Mesendoderm (in vitro differentiated cells): ENCODE measurements around the gene C16orf90.
A peak's percentile ranks its signal among the peaks of the same experiment; 100 is the strongest.

Experiments used
- DNase-seq: peaks from one replicate; pipeline ENCODE4 v3.0.0; 2013
- H2AK5ac ChIP-seq: 2 replicates; pipeline ENCODE4 v1.6.1; 2013; ENCODE audit warnings: low read length, inconsistent platforms
- H2BK120ac ChIP-seq: 2 replicates; pipeline ENCODE4 v1.6.1; 2013; ENCODE audit warnings: low read depth, mild to moderate bottlenecking, low read length, moderate library complexity, mixed read lengths
- H2BK15ac ChIP-seq: replicated peaks from 2 replicates; pipeline ENCODE4 v1.6.1; 2013; ENCODE audit warnings: low read depth, mild to moderate bottlenecking, moderate library complexity
- H2BK5ac ChIP-seq: 2 replicates; pipeline ENCODE4 v1.6.1; 2013; ENCODE audit warnings: low read length, inconsistent platforms
- H3K18ac ChIP-seq: 2 replicates; pipeline ENCODE4 v1.6.1; 2013; ENCODE audit warnings: mild to moderate bottlenecking, low read length, mixed read lengths
- H3K23ac ChIP-seq: one replicate; pipeline ENCODE4 v1.6.1; 2013; ENCODE audit warnings: low read length
- H3K27ac ChIP-seq: 2 replicates; pipeline ENCODE4 v1.5.1; 2013; ENCODE audit warnings: low read depth, mild to moderate bottlenecking, inconsistent platforms, low read length, moderate library complexity
- H3K27me3 ChIP-seq: 2 replicates; pipeline ENCODE4 v1.6.1; 2013; ENCODE audit warnings: low read length, control low read depth, mild to moderate bottlenecking, inconsistent platforms; ENCODE audit not compliant: insufficient read depth, poor library complexity
- H3K36me3 ChIP-seq: 2 replicates; pipeline ENCODE4 v1.6.1; 2013; ENCODE audit warnings: low read length, inconsistent platforms; ENCODE audit not compliant: control insufficient read depth, insufficient read depth
- H3K4ac ChIP-seq: one replicate; pipeline ENCODE4 v1.6.1; 2013; ENCODE audit warnings: low read depth, mild to moderate bottlenecking, low read length, moderate library complexity
- H3K4me1 ChIP-seq: 2 replicates; pipeline ENCODE4 v1.6.1; 2013; ENCODE audit warnings: low read depth, low read length, inconsistent platforms; ENCODE audit not compliant: control insufficient read depth
- H3K4me2 ChIP-seq: 2 replicates; pipeline ENCODE4 v1.6.1; 2013; ENCODE audit warnings: low read length
- H3K4me3 ChIP-seq: 2 replicates; pipeline ENCODE4 v1.5.1; 2013; ENCODE audit warnings: mild to moderate bottlenecking, low read length
- H3K56ac ChIP-seq: one replicate; pipeline ENCODE4 v1.6.1; 2013; ENCODE audit warnings: low read length
- H3K79me1 ChIP-seq: 2 replicates; pipeline ENCODE4 v1.6.1; 2013; ENCODE audit warnings: low read length, inconsistent platforms
- H3K79me2 ChIP-seq: 2 replicates; pipeline ENCODE4 v1.6.1; 2013; ENCODE audit warnings: mild to moderate bottlenecking, low read length; ENCODE audit not compliant: control insufficient read depth, insufficient read depth
- H3K9ac ChIP-seq: 2 replicates; pipeline ENCODE4 v1.6.1; 2013; ENCODE audit warnings: low read length, inconsistent platforms
- H4K5ac ChIP-seq: one replicate; pipeline ENCODE4 v1.6.1; 2013; ENCODE audit warnings: low read length
- H4K8ac ChIP-seq: one replicate; pipeline ENCODE4 v1.6.1; 2013; ENCODE audit warnings: low read depth, mild to moderate bottlenecking, control low read depth, low read length, moderate library complexity
- WGBS: extraction: QIAGEN DNeasy Blood & Tissue Kit; methylation state at CpG from one replicate; pipeline ENCODE4 v1.1.7; 2013; ENCODE audit warnings: low lambda C conversion rate, missing lambda C conversion rate; ENCODE audit not compliant: insufficient coverage; ENCODE audit errors: extremely low coverage; 5-methylcytosine and 5-hydroxymethylcytosine counted together

Gene C16orf90

GRCh38 chr16:3485821-3486505 lies 9.3 kb downstream of the C16orf90 start:
- H4K5ac ChIP-seq, result no peak overlapping the region
- no peaks in the 10 kb centered on the region for H3K79me1 ChIP-seq
- peaks cover 3% of the 10 kb centered on the region for H3K4me1 ChIP-seq
- no peak overlapping the region for H3K4me3 ChIP-seq
- H2BK120ac ChIP-seq, result no peak overlapping the region
- H3K18ac ChIP-seq, result no peak overlapping the region
- H3K27ac ChIP-seq, result no peak overlapping the region
- H3K79me2 ChIP-seq, result no peaks in the 10 kb centered on the region
- H3K4ac ChIP-seq, result no peak overlapping the region
- H3K4me2 ChIP-seq, result no peak overlapping the region
- no peak overlapping the region for H2AK5ac ChIP-seq
- H2BK15ac ChIP-seq, result no peak overlapping the region
- no peak overlapping the region for H4K8ac ChIP-seq
- no peak overlapping the region for H2BK5ac ChIP-seq
- H3K27me3 ChIP-seq, result no peaks in the 10 kb centered on the region
- DNase-seq, result peak; percentile 57
- WGBS, result no CpG with 5 or more reads among the region's 20 CpGs
- peaks cover 5% of the 10 kb centered on the region for H3K36me3 ChIP-seq
- H3K56ac ChIP-seq, result no peak overlapping the region
- no peak overlapping the region for H3K23ac ChIP-seq
- no peak overlapping the region for H3K9ac ChIP-seq

GRCh38 chr16:3485097-3485745 lies 10.1 kb downstream of the C16orf90 start:
- H3K36me3 ChIP-seq, result peaks cover 5% of the 10 kb centered on the region
- no peak overlapping the region for H2BK15ac ChIP-seq
- no peak overlapping the region for H3K4ac ChIP-seq
- H4K5ac ChIP-seq, result no peak overlapping the region
- no peak overlapping the region for H3K4me2 ChIP-seq
- no peak overlapping the region for H2AK5ac ChIP-seq
- no peaks in the 10 kb centered on the region for H3K79me1 ChIP-seq
- H2BK120ac ChIP-seq, result no peak overlapping the region
- H3K9ac ChIP-seq, result no peak overlapping the region
- no CpG with 5 or more reads among the region's 15 CpGs for WGBS
- no peak overlapping the region for H3K27ac ChIP-seq
- no peaks in the 10 kb centered on the region for H3K27me3 ChIP-seq
- H3K23ac ChIP-seq, result no peak overlapping the region
- no peaks in the 10 kb centered on the region for H3K79me2 ChIP-seq
- no peak overlapping the region for H3K56ac ChIP-seq
- no peak overlapping the region for H2BK5ac ChIP-seq
- H4K8ac ChIP-seq, result no peak overlapping the region
- no peak overlapping the region for H3K18ac ChIP-seq
- peaks cover 5% of the 10 kb centered on the region for H3K4me1 ChIP-seq
- no peak for DNase-seq
- no peak overlapping the region for H3K4me3 ChIP-seq

- no peak for DNase-seq
- H3K4me1 ChIP-seq, result peaks cover 5% of the 10 kb centered on the region
- no peak overlapping the region for H2BK5ac ChIP-seq
- H3K4me3 ChIP-seq, result no peak overlapping the region
- no peak overlapping the region for H4K5ac ChIP-seq
- H3K27me3 ChIP-seq, result no peaks in the 10 kb centered on the region
- H3K27ac ChIP-seq, result no peak overlapping the region
- peaks cover 7% of the 10 kb centered on the region for H3K36me3 ChIP-seq
- no peak overlapping the region for H2AK5ac ChIP-seq
- no CpG with 5 or more reads among the region's 30 CpGs for WGBS
- no peak overlapping the region for H3K4ac ChIP-seq
- H3K18ac ChIP-seq, result no peak overlapping the region
- no peak overlapping the region for H3K23ac ChIP-seq
- no peak overlapping the region for H3K4me2 ChIP-seq
- H3K79me2 ChIP-seq, result no peaks in the 10 kb centered on the region
- no peak overlapping the region for H2BK15ac ChIP-seq
- H2BK120ac ChIP-seq, result no peak overlapping the region
- no peak overlapping the region for H3K56ac ChIP-seq
- no peak overlapping the region for H4K8ac ChIP-seq
- peaks cover 2% of the 10 kb centered on the region for H3K79me1 ChIP-seq
- H3K9ac ChIP-seq, result no peak overlapping the region
These were observed 10.8 kb downstream of the C16orf90 start for GRCh38 chr16:3484318-3485096.

- H2AK5ac ChIP-seq, result no peak overlapping the region
These were observed 12.5 kb downstream of the C16orf90 start for GRCh38 chr16:3482659-3483241.

GRCh38 chr16:3481696-3482658 lies 13.3 kb downstream of the C16orf90 start:
- H3K23ac ChIP-seq, result no peak overlapping the region
- no peak overlapping the region for H2BK120ac ChIP-seq
- no peak overlapping the region for H2BK5ac ChIP-seq
- H3K79me1 ChIP-seq, result peaks cover 8% of the 10 kb centered on the region
- H3K9ac ChIP-seq, result no peak overlapping the region
- DNase-seq, result no peak
- no CpG with 5 or more reads among the region's 32 CpGs for WGBS
- H2AK5ac ChIP-seq, result no peak overlapping the region
- H3K4me2 ChIP-seq, result no peak overlapping the region
- H3K4me1 ChIP-seq, result peaks cover 5% of the 10 kb centered on the region
- H4K8ac ChIP-seq, result no peak overlapping the region
- H3K36me3 ChIP-seq, result peaks cover 12% of the 10 kb centered on the region
- no peak overlapping the region for H3K4me3 ChIP-seq
- peaks cover 1% of the 10 kb centered on the region for H3K79me2 ChIP-seq
- no peaks in the 10 kb centered on the region for H3K27me3 ChIP-seq
- H2BK15ac ChIP-seq, result no peak overlapping the region
- H3K18ac ChIP-seq, result no peak overlapping the region
- H3K4ac ChIP-seq, result no peak overlapping the region
- no peak overlapping the region for H3K56ac ChIP-seq
- H4K5ac ChIP-seq, result no peak overlapping the region
- peak overlapping the region; percentile 20 for H3K27ac ChIP-seq

More at GRCh38 chr16:3482659-3483241, 12.5 kb downstream of the C16orf90 start:
- Histone ChIP-seq H2BK5ac (no peak overlapping the region), H3K56ac (no peak overlapping the region), H3K79me2 (peaks cover 1% of the 10 kb centered on the region), H3K27ac (no peak overlapping the region), H3K9ac (no peak overlapping the region), H2BK120ac (no peak overlapping the region), H4K5ac (no peak overlapping the region), H3K18ac (no peak overlapping the region), H3K4me1 (peaks cover 5% of the 10 kb centered on the region), H3K36me3 (peaks cover 12% of the 10 kb centered on the region), H3K79me1 (peaks cover 8% of the 10 kb centered on the region), H4K8ac (no peak overlapping the region), H2BK15ac (no peak overlapping the region), H3K23ac (no peak overlapping the region), H3K4me3 (no peak overlapping the region), H3K27me3 (no peaks in the 10 kb centered on the region), H3K4ac (no peak overlapping the region), H3K4me2 (no peak overlapping the region)
- no peak for DNase-seq
- WGBS, result no CpG with 5 or more reads among the region's 18 CpGs
